HG02588 (cell line): ENCODE data around the gene ERMP1.
"Not testable (repeated sequence)": the region's sequence is repeated elsewhere in the genome, so short reads cannot be mapped to it uniquely, and the experiment has no call there.

Experiments
- ATAC-seq: cut with Tn5 transposase; IDR thresholded peaks from one replicate; pipeline ENCODE4 v1.9.1; 2021; ENCODE audit warnings: mild to moderate bottlenecking, moderate library complexity; ENCODE audit not compliant: unreplicated experiment

Gene ERMP1, protein sequence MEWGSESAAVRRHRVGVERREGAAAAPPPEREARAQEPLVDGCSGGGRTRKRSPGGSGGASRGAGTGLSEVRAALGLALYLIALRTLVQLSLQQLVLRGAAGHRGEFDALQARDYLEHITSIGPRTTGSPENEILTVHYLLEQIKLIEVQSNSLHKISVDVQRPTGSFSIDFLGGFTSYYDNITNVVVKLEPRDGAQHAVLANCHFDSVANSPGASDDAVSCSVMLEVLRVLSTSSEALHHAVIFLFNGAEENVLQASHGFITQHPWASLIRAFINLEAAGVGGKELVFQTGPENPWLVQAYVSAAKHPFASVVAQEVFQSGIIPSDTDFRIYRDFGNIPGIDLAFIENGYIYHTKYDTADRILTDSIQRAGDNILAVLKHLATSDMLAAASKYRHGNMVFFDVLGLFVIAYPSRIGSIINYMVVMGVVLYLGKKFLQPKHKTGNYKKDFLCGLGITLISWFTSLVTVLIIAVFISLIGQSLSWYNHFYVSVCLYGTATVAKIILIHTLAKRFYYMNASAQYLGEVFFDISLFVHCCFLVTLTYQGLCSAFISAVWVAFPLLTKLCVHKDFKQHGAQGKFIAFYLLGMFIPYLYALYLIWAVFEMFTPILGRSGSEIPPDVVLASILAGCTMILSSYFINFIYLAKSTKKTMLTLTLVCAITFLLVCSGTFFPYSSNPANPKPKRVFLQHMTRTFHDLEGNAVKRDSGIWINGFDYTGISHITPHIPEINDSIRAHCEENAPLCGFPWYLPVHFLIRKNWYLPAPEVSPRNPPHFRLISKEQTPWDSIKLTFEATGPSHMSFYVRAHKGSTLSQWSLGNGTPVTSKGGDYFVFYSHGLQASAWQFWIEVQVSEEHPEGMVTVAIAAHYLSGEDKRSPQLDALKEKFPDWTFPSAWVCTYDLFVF

DNA sequence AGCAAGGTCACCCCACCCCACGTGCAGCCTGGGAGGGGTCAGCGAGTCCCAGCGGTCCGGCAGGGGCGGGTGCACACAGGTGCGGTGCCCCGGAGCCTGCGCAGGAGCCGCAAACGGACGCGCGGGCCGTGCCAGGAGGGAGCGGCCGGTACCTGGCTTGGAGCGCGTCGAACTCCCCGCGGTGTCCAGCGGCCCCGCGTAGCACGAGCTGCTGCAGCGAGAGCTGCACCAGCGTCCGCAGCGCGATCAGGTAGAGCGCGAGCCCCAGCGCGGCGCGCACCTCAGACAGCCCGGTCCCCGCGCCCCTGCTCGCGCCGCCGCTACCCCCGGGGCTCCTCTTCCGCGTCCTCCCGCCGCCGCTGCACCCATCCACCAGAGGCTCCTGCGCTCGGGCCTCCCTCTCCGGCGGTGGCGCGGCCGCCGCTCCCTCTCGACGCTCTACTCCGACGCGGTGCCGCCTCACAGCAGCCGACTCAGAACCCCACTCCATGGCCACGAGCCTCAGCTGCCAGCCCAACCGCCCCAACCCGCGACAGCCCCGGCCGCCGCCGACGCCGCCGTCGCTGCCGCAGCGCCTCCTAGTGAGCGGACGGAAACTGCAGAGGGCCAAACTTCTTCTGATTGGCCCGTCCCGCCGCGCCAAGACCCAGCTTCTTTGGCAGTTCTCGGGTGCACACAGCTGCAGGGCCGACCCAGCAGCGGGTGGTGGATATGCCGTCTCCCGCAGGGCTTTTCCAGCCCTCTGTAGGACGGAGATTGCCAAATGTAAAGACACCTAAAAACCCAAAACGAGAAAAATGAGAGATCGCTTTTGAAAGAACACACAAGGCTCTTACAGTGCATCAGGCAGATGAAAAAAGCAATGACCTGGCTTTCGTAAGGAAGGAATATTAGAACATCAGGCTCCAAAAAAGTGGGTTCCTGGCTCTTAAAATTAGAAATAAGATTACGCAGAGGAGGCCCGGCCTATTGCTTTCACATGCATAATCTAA lies at the start of gene ERMP1:
Gene ERMP1 (minus strand): TSS at position 580 of the 992 bp plus-strand sequence. CDS start 90 bp downstream, at position 490.
- ATAC-seq: peak; percentile 72

DNA sequence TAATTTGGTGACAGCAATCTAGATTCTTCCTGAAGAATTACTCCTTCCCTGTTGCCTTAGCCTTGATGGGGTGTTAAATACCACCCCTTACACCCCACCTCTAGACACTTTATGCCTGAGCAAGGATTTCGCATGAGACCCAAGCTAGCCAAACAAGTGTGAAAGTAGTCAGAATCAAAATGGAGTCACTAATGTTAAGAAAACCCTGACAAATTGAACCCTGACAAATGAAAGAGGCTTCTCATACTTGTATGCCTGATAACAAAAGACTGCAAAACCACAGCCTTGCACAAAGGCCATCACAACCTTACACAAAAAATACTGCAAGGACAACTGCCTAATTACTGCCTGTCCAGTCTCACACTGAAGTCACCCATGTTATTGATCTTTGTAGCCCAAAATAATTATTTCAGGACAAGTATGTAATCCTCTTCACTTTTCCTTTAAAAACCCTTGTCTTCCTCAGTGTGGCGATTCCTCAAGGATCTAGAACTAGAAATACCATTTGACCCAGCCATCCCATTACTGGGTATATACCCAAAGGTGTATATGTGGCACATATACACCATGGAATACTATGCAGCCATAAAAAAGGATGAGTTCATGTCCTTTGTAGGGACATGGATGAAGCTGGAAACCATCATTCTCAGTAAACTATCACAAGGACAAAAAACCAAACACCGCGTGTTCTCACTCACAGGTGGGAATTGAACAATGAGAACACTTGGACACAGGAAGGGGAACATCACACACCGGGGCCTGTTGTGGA lies 49.5 kb upstream of the ERMP1 start:
- not testable (repeated sequence) for ATAC-seq

DNA sequence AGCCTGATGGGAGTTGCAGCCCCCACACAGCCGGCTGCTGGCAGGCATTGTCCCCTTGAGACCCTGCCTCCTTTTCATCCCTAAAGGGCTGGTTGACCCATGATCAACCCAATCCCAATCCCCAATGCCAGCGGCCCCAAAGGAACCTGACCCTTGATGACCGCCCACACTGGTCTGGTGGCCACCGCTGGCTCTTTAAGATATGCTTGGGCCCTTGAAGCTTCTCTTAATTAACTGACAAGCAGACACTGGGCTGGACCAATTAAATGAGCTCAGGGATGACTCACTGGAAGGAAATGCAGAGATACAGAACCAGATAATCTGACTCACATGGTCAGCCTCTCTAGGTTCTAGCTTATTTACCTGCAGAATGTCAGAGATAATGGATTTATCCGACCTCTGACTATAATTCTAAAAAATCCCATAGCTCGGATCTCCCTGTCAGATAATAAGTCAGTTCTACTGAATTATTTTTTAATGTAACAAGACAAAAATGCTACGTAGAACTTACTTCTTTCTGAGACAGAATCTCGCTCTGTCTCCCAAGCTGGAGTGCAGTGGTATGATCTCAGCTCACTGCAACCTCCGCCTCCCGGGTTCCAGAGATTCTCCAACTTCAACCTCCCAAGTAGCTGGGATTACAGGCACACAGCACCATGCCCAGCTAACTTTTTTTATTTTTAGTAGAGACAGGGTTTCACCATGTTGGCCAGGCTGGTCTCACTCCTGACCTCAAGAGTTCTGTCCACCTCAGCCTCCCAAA lies 46.7 kb upstream of the ERMP1 start:
- no peak for ATAC-seq

DNA sequence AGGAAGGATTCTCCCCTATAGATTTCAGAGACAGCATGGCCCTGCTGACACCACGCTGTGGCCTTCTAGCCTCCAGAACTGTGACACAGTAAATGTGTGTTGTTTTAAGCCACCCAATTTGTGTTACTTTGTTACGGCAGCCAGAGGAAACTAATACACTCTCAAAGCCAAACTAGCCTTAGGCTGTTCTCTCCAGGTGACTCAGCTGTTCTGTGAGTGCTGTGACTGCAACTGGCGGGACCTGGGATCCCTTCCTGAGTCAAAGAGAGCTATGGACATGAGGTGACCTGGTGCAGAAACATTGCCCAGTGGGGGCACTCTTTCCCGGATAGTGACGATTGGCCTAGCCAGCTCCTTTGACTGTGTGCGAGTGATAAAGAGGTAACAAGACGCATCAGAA lies 43.8 kb upstream of the ERMP1 start:
- no peak for ATAC-seq

DNA sequence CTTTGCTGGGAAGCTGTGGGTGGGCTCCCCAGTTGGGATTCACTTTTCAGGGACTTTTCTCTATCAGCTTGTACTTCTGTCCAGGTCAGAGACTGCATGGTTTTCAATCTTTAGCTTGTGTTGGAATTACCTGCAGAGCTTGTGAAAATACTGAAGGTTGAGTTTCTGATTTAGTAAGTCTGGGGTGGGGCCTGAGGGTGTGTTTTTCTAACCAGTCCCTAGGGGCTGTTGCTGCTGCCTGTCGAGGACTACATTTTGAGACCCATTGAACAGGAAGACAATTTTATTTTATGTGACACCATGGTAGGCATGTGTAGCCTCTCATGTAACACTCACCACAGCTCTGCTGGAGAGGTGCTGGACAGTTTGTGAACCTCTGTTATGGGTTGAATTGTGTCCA lies 43.1 kb upstream of the ERMP1 start:
- ATAC-seq: no peak

DNA sequence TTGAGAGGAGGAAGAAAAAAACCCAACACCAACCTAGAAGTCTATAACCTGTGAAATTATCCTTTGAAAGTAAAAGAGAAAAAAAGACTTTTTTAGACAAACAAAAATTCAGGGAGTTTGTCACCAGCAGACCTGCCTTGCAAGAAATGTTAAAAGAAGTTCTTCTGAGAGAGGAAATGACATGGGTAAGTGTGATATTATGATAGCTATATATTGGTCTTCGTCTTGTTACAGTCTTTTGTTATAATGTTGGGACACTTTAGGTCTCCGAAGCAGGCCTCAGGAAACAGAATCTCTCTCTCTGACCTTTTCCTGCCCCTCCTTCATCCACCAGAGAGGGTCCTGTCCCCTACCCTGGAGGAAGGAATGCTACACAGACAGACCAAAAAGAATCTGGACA lies 41.1 kb upstream of the ERMP1 start:
- no peak for ATAC-seq

DNA sequence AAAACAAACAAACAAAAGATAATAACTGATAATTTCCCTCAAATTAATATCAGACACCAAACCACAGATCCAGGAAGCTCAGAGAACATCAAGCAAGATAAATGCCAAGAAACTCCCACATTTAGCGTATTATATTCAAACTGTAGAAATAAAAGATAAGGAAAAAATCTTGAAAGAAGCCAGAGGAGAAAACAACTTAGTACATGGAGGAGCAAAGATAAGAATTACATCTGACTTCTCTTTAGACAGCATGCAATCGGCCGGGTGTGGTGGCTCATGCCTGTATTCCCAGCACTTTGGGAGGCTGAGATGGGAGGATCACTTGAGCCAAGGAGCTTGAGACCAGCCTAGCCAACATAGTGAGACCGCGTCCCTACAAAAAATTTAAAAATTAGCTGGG lies 40.5 kb upstream of the ERMP1 start:
- ATAC-seq: no peak

DNA sequence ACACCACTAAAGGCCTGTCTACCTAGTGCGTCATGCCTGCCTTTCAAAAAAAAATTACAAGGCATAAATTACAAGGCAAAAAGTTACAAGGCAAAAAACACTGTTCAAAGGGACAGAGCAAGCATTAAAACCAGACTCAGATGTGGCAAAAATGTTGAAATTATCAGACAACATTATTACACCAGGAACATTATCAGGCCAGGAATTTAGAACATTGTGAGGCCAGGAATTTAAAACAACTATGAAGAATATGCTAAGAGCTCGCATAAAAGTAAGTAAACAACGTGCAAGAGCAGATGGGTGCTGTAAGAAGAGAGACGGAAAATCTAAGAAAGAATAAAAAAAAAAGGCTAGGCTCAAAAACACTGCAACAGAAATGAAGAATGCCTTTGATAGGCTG lies 39.6 kb upstream of the ERMP1 start:
- ATAC-seq: no peak

DNA sequence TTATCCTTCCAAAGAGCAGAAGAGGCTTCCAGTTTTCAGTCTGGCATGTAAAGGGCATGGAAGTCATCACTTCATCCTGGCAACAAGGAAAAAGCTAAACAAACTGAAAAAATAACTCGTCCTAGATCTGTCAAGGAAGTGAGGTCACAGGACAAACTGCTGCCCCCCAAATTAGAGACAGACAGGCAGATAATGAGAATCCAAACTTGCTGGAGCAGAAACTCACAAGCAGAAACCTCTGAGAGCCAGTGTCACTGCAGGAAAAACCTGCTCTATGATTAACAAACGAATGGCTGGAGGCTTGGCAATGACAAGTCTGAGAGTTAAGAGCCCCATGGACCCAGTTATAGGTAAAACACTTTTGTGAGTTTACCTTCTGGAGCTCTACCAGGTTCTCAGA lies 38.9 kb upstream of the ERMP1 start:
- no peak for ATAC-seq

DNA sequence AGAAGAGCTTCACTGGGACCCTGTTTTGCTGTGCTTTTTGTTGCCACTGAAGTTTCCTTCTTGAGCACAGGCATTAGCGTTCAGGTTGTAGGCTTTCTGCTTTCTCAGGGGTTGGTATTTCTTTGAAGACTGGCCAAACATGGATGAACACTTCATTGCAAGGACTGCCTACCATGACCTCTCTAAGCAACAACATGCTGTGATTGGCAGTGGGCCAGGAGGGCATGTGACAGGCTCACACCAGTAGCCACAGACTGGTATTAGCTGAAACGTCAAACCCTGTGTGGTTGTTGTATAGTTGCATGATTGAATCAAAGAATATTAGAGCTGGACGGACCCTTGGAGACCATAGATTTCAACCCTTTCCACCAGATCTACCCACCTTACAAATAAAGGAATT lies 37.8 kb upstream of the ERMP1 start:
- ATAC-seq: no peak

DNA sequence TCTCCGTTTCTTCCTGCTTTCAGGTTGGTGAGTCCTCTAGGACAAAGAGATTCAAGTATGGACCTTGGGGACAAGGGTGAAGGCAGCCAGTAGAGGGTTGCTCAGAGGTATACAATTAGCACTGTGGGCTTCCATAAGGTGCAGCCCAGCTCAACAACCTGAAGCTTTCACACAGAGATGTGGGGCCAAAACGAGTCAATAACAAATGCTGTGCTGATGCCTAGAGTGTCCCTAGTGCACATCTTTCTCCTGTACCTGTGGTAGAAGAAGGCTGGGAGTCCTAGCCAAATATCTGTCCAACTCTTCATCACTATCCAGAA lies 37.1 kb upstream of the ERMP1 start:
- ATAC-seq: no peak

DNA sequence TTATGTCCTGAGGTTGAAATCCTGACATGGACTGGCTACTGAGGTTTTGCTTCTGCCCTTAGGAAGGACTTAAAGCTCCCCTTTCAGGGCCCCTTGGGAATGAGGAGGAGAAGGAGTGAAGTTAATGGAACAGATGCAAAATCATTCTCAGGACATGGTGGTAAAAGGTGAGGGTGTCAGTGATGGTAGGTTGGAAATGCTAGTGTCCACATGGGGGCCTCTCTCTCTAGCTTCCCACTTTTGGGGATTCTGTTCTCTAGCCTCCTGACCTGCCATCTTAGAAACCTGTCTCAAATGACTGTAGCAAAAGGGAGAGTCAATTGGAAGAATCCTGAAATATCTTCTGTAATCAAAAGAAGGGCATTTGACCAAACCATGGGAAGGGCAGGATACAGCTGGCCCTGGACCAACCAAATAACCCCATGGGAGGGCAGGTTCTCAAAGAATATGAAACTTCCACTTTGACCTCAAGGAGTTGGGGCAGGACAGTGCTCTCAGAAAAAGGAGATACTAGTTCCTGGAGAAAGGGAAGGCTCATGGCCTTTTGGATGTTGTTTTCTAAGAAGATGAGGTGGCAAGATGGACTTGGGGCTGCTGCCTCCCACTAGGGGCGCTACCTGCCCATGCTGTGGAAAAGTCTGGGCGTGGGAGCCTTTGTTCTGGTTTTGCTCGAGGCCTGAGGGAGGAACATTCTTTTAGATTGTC lies 36.5 kb upstream of the ERMP1 start:
- ATAC-seq: no peak

DNA sequence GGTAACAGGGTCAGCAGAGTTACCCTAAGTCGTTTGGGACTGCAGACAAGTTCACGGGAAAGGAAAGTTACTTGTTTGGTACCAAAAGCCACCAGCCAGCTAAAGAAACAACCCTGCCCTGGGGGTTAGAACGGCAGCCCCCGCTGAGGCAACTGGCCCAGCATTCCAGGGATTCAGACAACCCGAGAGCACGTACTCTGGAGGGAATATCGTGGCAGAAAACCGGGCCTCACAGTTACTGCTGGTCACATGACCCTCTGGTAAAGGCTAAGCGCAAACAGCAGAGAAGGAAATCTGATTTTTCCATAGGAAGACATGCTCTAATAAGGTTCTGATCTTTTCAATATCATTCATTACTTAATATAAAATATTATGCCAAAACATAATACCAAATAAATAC lies 35.3 kb upstream of the ERMP1 start:
- ATAC-seq: no peak

DNA sequence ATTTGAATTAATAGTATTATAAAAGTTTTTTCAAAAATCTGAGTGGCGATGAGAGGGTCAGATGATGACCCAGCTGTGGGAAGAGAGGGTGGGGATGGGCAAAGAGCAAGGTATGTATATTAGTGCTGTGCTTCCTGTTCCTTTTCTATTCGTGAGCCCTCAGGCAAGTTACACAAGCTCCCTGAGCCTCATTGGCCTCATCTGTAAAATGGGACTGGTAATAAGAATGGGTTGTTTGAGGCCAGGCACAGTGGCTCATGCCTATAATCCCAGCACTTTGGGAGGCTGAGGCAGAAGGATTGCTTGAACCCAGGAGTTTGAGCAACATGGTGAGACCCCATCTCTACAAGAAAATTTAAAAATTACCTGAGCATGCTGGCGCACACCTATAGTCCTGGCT lies 33.8 kb upstream of the ERMP1 start:
- no peak for ATAC-seq

DNA sequence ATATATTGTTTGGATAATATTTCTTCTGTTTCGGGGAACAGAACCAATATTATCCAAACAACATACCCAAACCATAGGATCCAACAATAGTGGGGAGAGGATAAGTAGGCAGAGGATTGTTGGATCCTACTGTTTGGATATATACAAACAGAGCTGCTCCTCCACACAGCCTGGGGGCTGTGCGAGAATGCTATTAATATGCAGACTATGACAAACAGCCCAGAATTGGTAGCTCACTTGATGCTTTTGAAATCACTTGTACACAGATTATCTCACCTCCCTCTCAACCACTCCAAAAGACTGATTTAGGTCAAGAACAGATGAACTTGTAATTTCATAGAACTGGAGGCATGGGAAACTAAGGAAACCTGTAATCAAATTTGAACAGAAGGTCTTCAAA lies 33.4 kb upstream of the ERMP1 start:
- ATAC-seq: no peak

DNA sequence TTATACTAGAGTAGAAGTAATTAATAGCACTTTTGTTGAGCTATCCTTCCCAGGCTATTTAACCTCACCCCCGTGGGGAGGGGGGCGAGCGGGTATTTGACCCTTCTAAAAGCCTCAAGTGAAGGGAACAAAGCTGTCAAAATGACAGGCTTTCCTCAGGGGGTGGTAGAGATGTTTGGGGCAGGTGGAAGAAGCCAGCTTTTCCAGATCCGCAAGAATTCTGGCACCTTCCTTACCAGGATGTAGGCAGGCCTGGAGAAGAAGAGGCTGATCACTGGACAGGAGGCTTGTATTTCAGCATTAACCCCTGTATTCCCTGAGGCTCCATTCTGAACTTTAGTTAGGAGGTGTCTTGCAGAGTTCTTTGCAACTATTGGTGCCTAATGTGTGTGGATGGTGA lies 31.5 kb upstream of the ERMP1 start:
- ATAC-seq: no peak

DNA sequence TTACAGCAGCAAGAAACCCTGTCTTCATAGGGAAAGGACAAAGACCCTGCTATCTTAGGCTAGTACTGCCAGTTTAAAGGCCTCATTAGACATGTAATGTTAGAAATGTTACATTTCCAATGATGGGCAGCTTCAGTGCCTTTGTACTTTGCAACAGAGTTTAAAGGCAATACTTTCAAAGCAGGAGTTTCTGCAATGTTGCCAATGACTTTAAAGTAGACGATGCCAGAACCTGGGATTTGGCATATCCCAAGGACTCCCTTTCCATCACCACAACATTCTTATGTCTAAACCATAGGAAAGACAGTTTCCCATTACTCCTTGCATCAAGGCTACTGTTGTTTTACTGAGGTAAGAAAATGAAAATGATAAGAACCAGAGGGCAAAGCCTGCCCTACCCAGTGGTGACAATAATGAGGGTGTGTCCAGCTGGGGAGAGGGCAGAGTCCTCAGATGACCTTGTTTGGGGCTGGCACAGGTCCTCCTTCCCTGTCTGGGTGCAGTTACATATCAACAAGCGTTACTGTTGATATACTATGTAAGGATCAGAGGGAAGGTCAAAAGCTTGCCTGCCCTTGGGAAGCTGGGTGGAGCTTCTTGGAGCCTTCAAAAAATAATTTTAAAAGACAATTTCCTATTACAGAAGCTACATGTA lies 30.3 kb upstream of the ERMP1 start:
- ATAC-seq: no peak

DNA sequence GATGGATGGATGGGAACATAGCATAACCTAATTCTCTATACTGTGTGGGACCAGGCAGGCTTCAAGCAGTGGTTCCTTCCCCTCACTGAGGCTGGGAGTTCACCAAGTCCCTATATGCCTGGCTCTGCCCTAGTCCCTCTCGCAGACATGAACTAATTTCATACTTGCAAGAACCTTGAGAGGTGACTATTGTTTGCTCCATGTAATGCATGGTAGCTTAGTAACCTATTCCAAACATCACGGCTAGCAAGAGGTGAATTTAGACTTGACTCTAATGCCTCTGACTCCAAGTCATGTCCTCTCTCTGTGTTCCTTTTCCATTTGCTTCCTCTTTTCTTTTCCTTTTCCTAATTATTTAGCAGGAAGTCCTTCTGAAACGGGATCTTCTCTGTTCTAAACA lies 25.9 kb upstream of the ERMP1 start:
- no peak for ATAC-seq
